Mesenchymal stem cell (in vitro differentiated cells and primary cell): ENCODE results near the gene ABLIM2.

Source experiments
- DNase-seq: peaks from one replicate; pipeline ENCODE4 v3.0.0-alpha.2; 2013
- H2AFZ ChIP-seq: one replicate; pipeline ENCODE4 v1.6.1; 2013; ENCODE audit warnings: low read depth, mild to moderate bottlenecking, control low read depth, inconsistent platforms, low read length, moderate library complexity
- H2AK5ac ChIP-seq: 2 replicates; pipeline ENCODE4 v1.6.1; 2013; ENCODE audit warnings: low read length, moderate library complexity, mild to moderate bottlenecking, inconsistent platforms; ENCODE audit not compliant: severe bottlenecking
- H2BK120ac ChIP-seq: one replicate; pipeline ENCODE4 v1.6.1; 2013; ENCODE audit warnings: low read depth, mild to moderate bottlenecking, inconsistent platforms, low read length, moderate library complexity
- H2BK12ac ChIP-seq, 2 experiments: one replicate each; pipeline ENCODE4 v1.6.1; 2013; ENCODE audit warnings: inconsistent platforms in 2 of 2, low read length in 2 of 2, mild to moderate bottlenecking in 2 of 2, moderate library complexity in 2 of 2, control low read depth in 1 of 2
- H2BK15ac ChIP-seq: one replicate; pipeline ENCODE4 v1.6.1; 2013; ENCODE audit warnings: mild to moderate bottlenecking, low read depth, inconsistent platforms; ENCODE audit not compliant: poor library complexity, severe bottlenecking
- H2BK5ac ChIP-seq: 2 replicates; pipeline ENCODE4 v1.6.1; 2013; ENCODE audit warnings: low read depth, mild to moderate bottlenecking, low read length, control low read depth, inconsistent platforms; ENCODE audit not compliant: poor library complexity, severe bottlenecking
- H3K14ac ChIP-seq, 2 experiments: one replicate each; pipeline ENCODE4 v1.6.1; 2013; ENCODE audit warnings: inconsistent platforms in 2 of 2, low read length in 2 of 2, control low read depth in 1 of 2, mild to moderate bottlenecking in 1 of 2, moderate library complexity in 1 of 2
- H3K18ac ChIP-seq, 2 experiments: one replicate each; pipeline ENCODE4 v1.6.1; 2013; ENCODE audit warnings: inconsistent platforms in 2 of 2, low read length in 2 of 2, control low read depth in 1 of 2, low read depth in 1 of 2, mild to moderate bottlenecking in 1 of 2
- H3K23ac ChIP-seq, 2 experiments: one replicate each; pipeline ENCODE4 v1.6.1; 2013; ENCODE audit warnings: inconsistent platforms in 2 of 2, low read length in 2 of 2, mild to moderate bottlenecking in 2 of 2, moderate library complexity in 2 of 2, control low read depth in 1 of 2
- H3K27ac ChIP-seq: 2 replicates; pipeline ENCODE4 v1.5.1; 2013; ENCODE audit warnings: mild to moderate bottlenecking, moderate library complexity, low read length, control low read depth, inconsistent platforms; ENCODE audit not compliant: poor library complexity, severe bottlenecking
- H3K27me3 ChIP-seq, 2 experiments: 2 replicates each; pipeline versions ENCODE4 v1.6.1 to v1.7.0; 2013; ENCODE audit warnings: low read length in 2 of 2, mild to moderate bottlenecking in 2 of 2, moderate library complexity in 2 of 2, control low read depth in 1 of 2, inconsistent platforms in 1 of 2; ENCODE audit not compliant: control insufficient read depth in 1 of 2, insufficient read depth in 1 of 2
- H3K36me3 ChIP-seq, 2 experiments: 2 replicates each; pipeline versions ENCODE4 v1.6.1 to v1.7.0; 2013; ENCODE audit warnings: low read length in 2 of 2, control low read depth in 1 of 2, inconsistent platforms in 1 of 2, low read depth in 1 of 2, mild to moderate bottlenecking in 1 of 2; ENCODE audit not compliant: insufficient read depth in 2 of 2, control insufficient read depth in 1 of 2
- H3K4ac ChIP-seq, 2 experiments: one replicate each; pipeline ENCODE4 v1.6.1; 2013; ENCODE audit warnings: inconsistent platforms in 2 of 2, low read length in 2 of 2, mild to moderate bottlenecking in 2 of 2, moderate library complexity in 2 of 2, control low read depth in 1 of 2, low read depth in 1 of 2
- H3K4me1 ChIP-seq: 2 replicates; pipeline ENCODE4 v1.6.1; 2013; ENCODE audit warnings: low read depth, low read length, control low read depth; ENCODE audit not compliant: control insufficient read depth, insufficient read depth
- H3K4me2 ChIP-seq: 2 replicates; pipeline ENCODE4 v1.6.1; 2013; ENCODE audit warnings: low read length, mild to moderate bottlenecking, inconsistent platforms; ENCODE audit not compliant: poor library complexity, severe bottlenecking
- H3K4me3 ChIP-seq, 2 experiments: 2 replicates each; pipeline versions ENCODE4 v1.5.1 to v1.7.0; 2013; ENCODE audit warnings: low read length in 2 of 2, mild to moderate bottlenecking in 2 of 2, control low read depth in 1 of 2, low read depth in 1 of 2; ENCODE audit not compliant: insufficient read depth in 1 of 2
- H3K79me1 ChIP-seq: replicated peaks from 2 replicates; pipeline ENCODE4 v1.6.1; 2013; ENCODE audit warnings: mild to moderate bottlenecking, control low read depth, low read length, inconsistent platforms; ENCODE audit not compliant: poor library complexity, severe bottlenecking
- H3K9ac ChIP-seq: 2 replicates; pipeline ENCODE4 v1.7.0; 2013; ENCODE audit warnings: mild to moderate bottlenecking, low read length, moderate library complexity
- H3K9me3 ChIP-seq: 2 replicates; pipeline ENCODE4 v1.7.0; 2013; ENCODE audit warnings: mild to moderate bottlenecking, low read length; ENCODE audit not compliant: control insufficient read depth
- H4K8ac ChIP-seq: one replicate; pipeline ENCODE4 v1.6.1; 2013; ENCODE audit warnings: inconsistent platforms, mild to moderate bottlenecking, low read length, moderate library complexity
- H4K91ac ChIP-seq: one replicate; pipeline ENCODE4 v1.6.1; 2013; ENCODE audit warnings: mild to moderate bottlenecking, low read length, inconsistent platforms
- WGBS: methylation state at CpG from one replicate; pipeline ENCODE4 v1.1.7; 2013; ENCODE audit warnings: mixed read lengths; 5-methylcytosine and 5-hydroxymethylcytosine counted together

ABLIM2 gene

GRCh38 chr4:8069102-8069752 is 89.4 kb downstream of the ABLIM2 start:
- Histone ChIP-seq H3K9ac (no peak overlapping the region), H2BK15ac (no peak overlapping the region), H2BK12ac (no peak overlapping the region), H3K27me3 (peaks cover 45 to 78% of the 10 kb centered on the region in 2 experiments), H3K36me3 (no peaks in the 10 kb centered on the region), H3K27ac (no peak overlapping the region), H3K23ac (no peak overlapping the region), H3K79me1 (no peaks in the 10 kb centered on the region), H3K9me3 (peaks cover 17% of the 10 kb centered on the region), H3K4me2 (no peak overlapping the region), H3K4me1 (no peaks in the 10 kb centered on the region), H4K91ac (peak overlapping the region; percentile 14), H2AK5ac (no peak overlapping the region), H3K4ac (no peak overlapping the region), H2BK5ac (no peak overlapping the region), H3K4me3 (no peak overlapping the region), H4K8ac (no peak overlapping the region), H3K18ac (no peak overlapping the region), H2AFZ (no peak overlapping the region), H2BK120ac (no peak overlapping the region), H3K14ac (peak overlapping the region in 1 of 2 experiments; percentile 15)
- no peak for DNase-seq
- WGBS = 90% methylated on average over 27 of the region's 27 CpGs

GRCh38 chr4:8067945-8068896 is 90.4 kb downstream of the ABLIM2 start:
- no peak overlapping the region for H3K4ac ChIP-seq

GRCh38 chr4:8067274-8067936 is 91.2 kb downstream of the ABLIM2 start:
- no peak overlapping the region for H3K23ac ChIP-seq
- no peak overlapping the region for H2AFZ ChIP-seq
- H2BK120ac ChIP-seq = no peak overlapping the region
- H3K9me3 ChIP-seq = peaks cover 28% of the 10 kb centered on the region
- DNase-seq = no peak
- H3K36me3 ChIP-seq = no peaks in the 10 kb centered on the region
- no peak overlapping the region for H3K4me3 ChIP-seq
- no peak overlapping the region for H3K4me2 ChIP-seq
- no peak overlapping the region for H2AK5ac ChIP-seq
- H2BK12ac ChIP-seq = no peak overlapping the region
- no peak overlapping the region for H2BK5ac ChIP-seq
- no peak overlapping the region for H2BK15ac ChIP-seq
- no peaks in the 10 kb centered on the region for H3K4me1 ChIP-seq
- H3K27me3 ChIP-seq = peaks cover 27 to 60% of the 10 kb centered on the region in 2 experiments
- no peak overlapping the region for H3K18ac ChIP-seq
- WGBS = 90% methylated on average over 20 of the region's 20 CpGs
- no peak overlapping the region for H3K4ac ChIP-seq
- H3K9ac ChIP-seq = no peak overlapping the region
- no peak overlapping the region for H3K27ac ChIP-seq
- H3K14ac ChIP-seq = no peak overlapping the region
- H4K8ac ChIP-seq = no peak overlapping the region
- H4K91ac ChIP-seq = no peak overlapping the region
- H3K79me1 ChIP-seq = no peaks in the 10 kb centered on the region

More at GRCh38 chr4:8067945-8068896, 90.4 kb downstream of the ABLIM2 start:
- no peak overlapping the region for H2BK15ac ChIP-seq
- peaks cover 28% of the 10 kb centered on the region for H3K9me3 ChIP-seq
- H3K9ac ChIP-seq = no peak overlapping the region
- DNase-seq = no peak
- H3K27ac ChIP-seq = no peak overlapping the region
- H2AFZ ChIP-seq = no peak overlapping the region
- H4K8ac ChIP-seq = no peak overlapping the region
- no peaks in the 10 kb centered on the region for H3K4me1 ChIP-seq
- H3K18ac ChIP-seq = no peak overlapping the region
- H2BK12ac ChIP-seq = no peak overlapping the region
- no peak overlapping the region for H3K4me3 ChIP-seq
- no peak overlapping the region for H2BK5ac ChIP-seq
- H3K23ac ChIP-seq = no peak overlapping the region
- no peak overlapping the region for H2AK5ac ChIP-seq
- peaks cover 36 to 69% of the 10 kb centered on the region in 2 experiments for H3K27me3 ChIP-seq
- H2BK120ac ChIP-seq = no peak overlapping the region
- H3K14ac ChIP-seq = no peak overlapping the region
- 82% methylated on average over 28 of the region's 28 CpGs for WGBS
- no peaks in the 10 kb centered on the region for H3K79me1 ChIP-seq
- no peak overlapping the region for H4K91ac ChIP-seq
- H3K4me2 ChIP-seq = no peak overlapping the region
- no peaks in the 10 kb centered on the region for H3K36me3 ChIP-seq
